Esophagus squamous epithelium (tissue), 5 donors: Measurements from ENCODE around the gene SLC25A22. TPM values are rescaled to one million over a fixed set of nuclear protein-coding genes. Genes with fewer than 3 reads are reported as not detected.

Source experiments
- DNase-seq: peaks from one replicate; lab custom pipeline; 2025; lab: John Stamatoyannopoulos, UW
- H3K27ac ChIP-seq, 4 donors: fragments of 200-600 bp; sonication (generic); one replicate each; pipeline ENCODE4 v1.5.1; 2016 to 2019; ENCODE audit warnings: mild to moderate bottlenecking in 1 of 4
- H3K27me3 ChIP-seq, 4 donors: fragments of 200-600 bp; sonication (generic); 1 replicate in 3 of 4; 2 replicates in 1 of 4; pipeline versions ENCODE4 v1.5.1 to v1.6.0; 2017 to 2021; ENCODE audit warnings: antibody characterized with exemption in 1 of 4
- H3K36me3 ChIP-seq, 3 donors: fragments of 200-600 bp; sonication (generic); one replicate each; pipeline ENCODE4 v1.5.1; 2016 to 2019
- H3K4me1 ChIP-seq, 3 donors: fragments of 200-600 bp; sonication (generic); one replicate each; pipeline ENCODE4 v1.5.1; 2017 to 2019
- H3K4me3 ChIP-seq, 4 donors: fragments of 200-600 bp; sonication (generic); 1 replicate in 3 of 4; 2 replicates in 1 of 4; pipeline ENCODE4 v1.5.1; 2016 to 2019; ENCODE audit warnings: mild to moderate bottlenecking in 2 of 4, moderate library complexity in 1 of 4
- H3K9me3 ChIP-seq, 3 donors: fragments of 200-600 bp; sonication (generic); one replicate each; pipeline ENCODE4 v1.5.1; 2016 to 2019
- CTCF ChIP-seq, 6 experiments: fragments of 450-650 bp in 4 of 6; fragments of 200-600 bp in 2 of 6; sonication (generic) in 2 of 6; IDR thresholded peaks; one replicate each; pipeline ENCODE4 v1.5.1; 2016 to 2019; ENCODE audit warnings: antibody characterized with exemption in 6 of 6, mild to moderate bottlenecking in 4 of 6, moderate library complexity in 4 of 6
- POLR2A ChIP-seq, 4 donors: fragments of 450-650 bp; IDR thresholded peaks; one replicate each; pipeline ENCODE4 v1.6.1; 2017; ENCODE audit warnings: antibody characterized with exemption in 4 of 4, mild to moderate bottlenecking in 4 of 4, moderate library complexity in 3 of 4
- WGBS, 2 donors: methylation state at CpG; one replicate each; pipeline ENCODE4 v1.1.5; 2018; 5-methylcytosine and 5-hydroxymethylcytosine counted together
- intact Hi-C: fragments of 100-400 bp; cut with DNase I; formaldehyde crosslinking; loops from one replicate; pipeline ENCODE4 v1.15.0; 2022
- total RNA-seq, 4 donors: library from RNA; depleted of rRNA; stranded (reverse); fragments of >200 nt; gene quantifications; one replicate each; pipeline ENCODE4 v1.1.0, GENCODE V29; 2016
- donor health status: DM: yes; HTN: yes; CAD: no.

SLC25A22 gene
- total RNA-seq, 4 donors from 2014 or later = 4.0 to 14.7 (median 9.8) TPM

- no peak overlapping the region for H3K27ac ChIP-seq
- H3K4me1 ChIP-seq = peaks cover 0 to 24% (median under 1%) of the 10 kb centered on the region in 3 donors
- peaks cover 0 to 37% (median 3%) of the 10 kb centered on the region in 4 donors for H3K27me3 ChIP-seq
- TF ChIP-seq POLR2A (IDR thresholded peaks at IDR 0.05) (no peak), CTCF (IDR thresholded peaks at IDR 0.05) (no peak)
- no peak for DNase-seq
- intact Hi-C loops = no loop called here
- 24 to 40% methylated on average over 1 to 6 of the region's 31 CpGs for WGBS, 2 donors
- H3K9me3 ChIP-seq = no peaks in the 10 kb centered on the region
- peak overlapping the region in 1 of 4 donors; percentile 35 for H3K4me3 ChIP-seq
- H3K36me3 ChIP-seq = peaks cover 4 to 27% (median 4%) of the 10 kb centered on the region in 3 donors
Observed at GRCh38 chr11:788953-789940, 8.8 kb downstream of the SLC25A22 start.

- intact Hi-C loops = no loop called here
- peaks cover 0 to 37% (median 3%) of the 10 kb centered on the region in 4 donors for H3K27me3 ChIP-seq
- TF ChIP-seq POLR2A (IDR thresholded peaks at IDR 0.05) (no peak), CTCF (IDR thresholded peaks at IDR 0.05) (no peak)
- WGBS, 2 donors = 27 to 48% methylated on average over 3 to 6 of the region's 28 CpGs
- peaks cover 0 to 28% (median 7%) of the 10 kb centered on the region in 3 donors for H3K4me1 ChIP-seq
- no peak for DNase-seq
- H3K27ac ChIP-seq = no peak overlapping the region
- H3K36me3 ChIP-seq = peaks cover 3 to 19% (median 4%) of the 10 kb centered on the region in 3 donors
- H3K9me3 ChIP-seq = no peaks in the 10 kb centered on the region
- H3K4me3 ChIP-seq = no peak overlapping the region
Observed at GRCh38 chr11:788009-788640, 10.0 kb downstream of the SLC25A22 start.

DNA sequence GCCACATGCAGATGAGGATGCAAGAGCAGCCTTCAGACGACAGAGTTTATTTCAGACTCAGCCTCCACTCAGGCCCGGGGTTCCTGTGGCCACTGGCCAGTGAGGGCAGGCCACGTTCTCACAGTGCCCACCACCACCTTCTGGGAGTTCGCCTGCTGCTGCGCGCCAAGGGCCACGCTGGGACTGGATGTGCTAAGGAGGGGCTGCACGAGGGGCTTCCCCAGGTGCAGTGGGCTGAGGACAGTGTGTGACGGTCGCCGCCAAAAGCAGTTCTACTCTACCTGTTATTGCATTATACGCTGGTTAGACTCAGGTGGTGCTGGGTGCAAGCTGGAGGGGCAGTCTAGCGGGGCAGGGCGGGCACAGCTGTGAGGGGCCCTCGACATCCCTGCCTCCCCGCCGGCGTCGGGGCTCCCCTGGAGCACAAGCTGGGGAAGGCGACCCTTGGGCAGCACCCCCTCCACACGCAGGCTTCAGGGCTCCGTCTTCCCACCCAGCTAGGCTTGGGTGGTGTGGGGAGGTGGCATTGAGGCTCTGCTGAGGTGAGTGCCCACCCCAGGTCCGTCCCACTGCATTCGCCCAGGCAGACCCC is 10.9 kb downstream of the SLC25A22 start:
- TF ChIP-seq POLR2A (IDR thresholded peaks at IDR 0.05) = no peak
- no peak for TF ChIP-seq CTCF (IDR thresholded peaks at IDR 0.05)
- Histone ChIP-seq H3K27ac (no peak overlapping the region), H3K4me3 (no peak overlapping the region), H3K9me3 (no peaks in the 10 kb centered on the region), H3K36me3 (peaks cover 0 to 10% (median 4%) of the 10 kb centered on the region in 3 donors), H3K27me3 (peaks cover 0 to 37% (median 3%) of the 10 kb centered on the region in 4 donors), H3K4me1 (peaks cover 0 to 37% (median 17%) of the 10 kb centered on the region in 3 donors)
- no CpG with 5 or more reads among the region's 24 CpGs for WGBS, 2 donors
- DNase-seq = no peak
- intact Hi-C loops = no loop called here

DNA sequence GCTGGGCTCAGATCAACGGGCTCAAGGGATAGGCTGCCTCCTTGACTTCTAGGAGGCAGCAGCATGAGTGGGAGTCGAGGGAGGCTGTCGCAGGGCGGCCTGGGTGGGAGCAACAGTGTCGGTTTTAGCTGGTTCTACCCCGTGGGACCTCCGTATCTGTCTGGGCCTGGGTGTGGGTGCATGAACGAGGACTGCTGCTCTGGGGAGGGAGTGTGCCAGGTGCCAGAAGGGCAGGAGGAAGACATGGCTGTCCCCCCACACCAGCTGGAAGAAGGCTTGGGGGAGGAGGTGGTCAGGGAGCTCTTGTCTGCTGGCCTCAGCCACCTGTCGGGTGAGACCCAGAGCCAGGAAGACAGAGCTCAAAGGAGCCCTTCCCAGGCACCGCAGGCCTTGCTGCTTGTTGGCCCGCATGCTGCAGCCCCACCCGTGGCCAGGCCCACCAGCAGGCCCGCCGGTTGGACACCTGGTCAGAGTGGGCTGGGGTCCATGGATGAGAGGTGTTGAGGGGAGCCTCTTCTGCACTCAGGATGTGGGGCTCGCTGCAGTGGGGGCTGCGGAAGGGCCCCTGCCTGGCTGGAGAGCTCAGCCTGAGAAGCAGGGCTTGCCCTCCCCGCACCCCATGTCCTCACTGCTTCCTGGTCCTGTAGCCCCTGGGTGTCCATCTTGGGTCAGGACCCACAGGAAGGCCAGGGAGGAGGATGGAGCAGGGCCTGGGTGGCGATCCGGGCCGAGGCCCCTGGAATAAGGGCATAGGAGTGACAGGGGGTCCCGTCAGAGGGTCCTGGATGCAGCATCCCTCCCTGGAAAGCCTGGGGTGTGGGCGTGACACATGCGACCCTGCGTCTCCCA is 11.6 kb downstream of the SLC25A22 start:
- no peak for DNase-seq
- H3K27ac ChIP-seq = no peak overlapping the region
- 58 to 84% methylated on average over 4 to 7 of the region's 24 CpGs for WGBS, 2 donors

More for the DNA sequence above, 11.6 kb downstream of the SLC25A22 start:
- H3K9me3 ChIP-seq = no peaks in the 10 kb centered on the region
- H3K4me1 ChIP-seq = peaks cover 0 to 45% (median 19%) of the 10 kb centered on the region in 3 donors
- no peak overlapping the region for H3K4me3 ChIP-seq
- peaks cover 0 to 3% (median 1%) of the 10 kb centered on the region in 3 donors for H3K36me3 ChIP-seq
- no peak for TF ChIP-seq POLR2A (IDR thresholded peaks at IDR 0.05)
- no peak for TF ChIP-seq CTCF (IDR thresholded peaks at IDR 0.05)
- H3K27me3 ChIP-seq = peaks cover 0 to 34% (median 3%) of the 10 kb centered on the region in 4 donors
- intact Hi-C loops = no loop called here
